HG03064 (cell line): ENCODE results near the gene SLC27A1.
"Not testable (repeated sequence)": the region's sequence is repeated elsewhere in the genome, so short reads cannot be mapped to it uniquely, and the experiment has no call there.

Source experiments
- ATAC-seq: cut with Tn5 transposase; IDR thresholded peaks from one replicate; pipeline ENCODE4 v1.9.1; 2021; ENCODE audit warnings: low read depth; ENCODE audit not compliant: unreplicated experiment

The SLC27A1 gene

DNA sequence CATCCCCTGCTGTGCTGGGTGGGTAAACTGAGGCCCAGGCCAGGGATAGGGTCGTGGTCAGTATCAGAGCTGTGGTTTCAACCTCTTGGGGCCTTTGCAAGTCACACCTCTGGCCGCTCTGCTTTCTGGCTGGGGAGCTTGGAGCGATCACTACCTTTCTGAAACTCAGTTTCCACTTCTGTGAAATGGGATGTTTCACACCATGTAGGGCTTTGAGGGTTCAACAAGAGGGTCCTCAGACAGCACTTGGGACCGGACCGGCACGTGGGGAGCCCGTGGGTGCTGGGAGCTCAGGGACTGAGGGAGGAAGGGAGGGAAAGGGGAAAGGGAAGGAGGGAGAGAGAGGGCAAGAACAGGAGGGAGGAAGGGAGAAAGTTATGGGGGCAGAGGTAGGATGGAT, 62.2 kb downstream of the SLC27A1 start:
- ATAC-seq: no peak

DNA sequence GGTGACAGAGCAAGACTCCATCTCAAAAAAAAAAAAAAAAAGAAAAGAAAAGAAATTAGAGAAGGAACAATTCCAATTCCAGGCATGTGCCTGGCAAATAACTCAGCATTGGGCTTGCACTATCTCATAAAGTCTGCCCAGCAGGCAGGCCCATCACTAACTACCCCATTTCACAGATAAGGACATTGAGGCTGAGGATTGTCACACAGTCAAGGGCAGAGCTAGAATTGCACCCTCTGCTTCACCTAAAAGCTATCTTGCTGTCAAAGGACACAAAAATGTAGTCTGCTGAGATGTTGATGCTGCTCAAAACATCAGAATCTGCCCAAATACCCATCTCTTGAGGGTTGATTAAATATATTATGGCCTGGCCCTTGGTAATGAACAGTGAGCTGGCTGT, 64.4 kb downstream of the SLC27A1 start:
- ATAC-seq: no peak

DNA sequence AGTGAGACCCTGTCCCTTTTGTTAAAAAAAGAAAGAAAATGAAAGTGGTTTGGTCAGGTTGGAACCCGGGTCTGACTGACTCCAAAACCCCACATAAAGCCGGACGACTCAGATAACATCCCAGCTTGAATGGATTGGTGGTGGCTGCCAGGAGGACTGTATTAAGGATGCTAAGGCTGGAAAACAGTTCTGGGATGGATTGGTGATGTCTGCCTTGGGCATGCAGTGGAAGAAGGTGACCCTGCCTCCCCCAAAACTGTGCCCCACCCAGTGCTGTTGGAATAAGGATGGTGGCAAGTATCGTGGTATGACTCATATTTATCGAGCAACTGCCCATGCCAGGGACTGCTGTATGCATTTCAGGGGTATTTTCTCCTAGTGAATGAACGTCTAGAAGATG, 66.6 kb downstream of the SLC27A1 start:
- ATAC-seq: no peak

DNA sequence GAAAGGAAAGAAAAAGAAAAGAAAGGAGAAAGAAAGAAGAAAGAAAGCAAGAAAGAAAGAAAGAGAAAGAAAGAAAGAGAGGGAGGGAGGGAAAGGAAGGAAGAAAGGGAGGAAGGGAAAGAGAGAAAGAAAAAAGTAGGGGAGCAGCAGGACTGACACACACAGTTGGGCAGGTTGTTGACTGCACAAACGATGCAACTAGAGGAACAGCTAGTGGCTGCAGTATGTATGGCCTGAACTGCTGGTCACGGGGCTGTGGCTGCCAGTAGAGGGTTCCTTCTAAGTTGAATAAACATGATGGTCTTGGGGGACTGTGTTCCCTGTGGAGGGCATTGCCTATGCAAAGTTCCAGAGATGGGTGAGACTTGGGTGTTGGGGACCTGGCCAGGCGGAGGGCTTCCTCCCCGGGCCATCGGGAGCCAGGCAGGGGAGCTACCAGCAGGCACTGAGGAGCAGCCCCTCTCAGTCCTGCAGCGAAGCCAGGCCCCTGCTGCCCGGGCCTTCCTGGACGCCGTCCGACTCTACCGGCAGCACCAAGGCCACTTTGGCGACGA, 68.4 kb downstream of the SLC27A1 start:
- ATAC-seq: no peak

DNA sequence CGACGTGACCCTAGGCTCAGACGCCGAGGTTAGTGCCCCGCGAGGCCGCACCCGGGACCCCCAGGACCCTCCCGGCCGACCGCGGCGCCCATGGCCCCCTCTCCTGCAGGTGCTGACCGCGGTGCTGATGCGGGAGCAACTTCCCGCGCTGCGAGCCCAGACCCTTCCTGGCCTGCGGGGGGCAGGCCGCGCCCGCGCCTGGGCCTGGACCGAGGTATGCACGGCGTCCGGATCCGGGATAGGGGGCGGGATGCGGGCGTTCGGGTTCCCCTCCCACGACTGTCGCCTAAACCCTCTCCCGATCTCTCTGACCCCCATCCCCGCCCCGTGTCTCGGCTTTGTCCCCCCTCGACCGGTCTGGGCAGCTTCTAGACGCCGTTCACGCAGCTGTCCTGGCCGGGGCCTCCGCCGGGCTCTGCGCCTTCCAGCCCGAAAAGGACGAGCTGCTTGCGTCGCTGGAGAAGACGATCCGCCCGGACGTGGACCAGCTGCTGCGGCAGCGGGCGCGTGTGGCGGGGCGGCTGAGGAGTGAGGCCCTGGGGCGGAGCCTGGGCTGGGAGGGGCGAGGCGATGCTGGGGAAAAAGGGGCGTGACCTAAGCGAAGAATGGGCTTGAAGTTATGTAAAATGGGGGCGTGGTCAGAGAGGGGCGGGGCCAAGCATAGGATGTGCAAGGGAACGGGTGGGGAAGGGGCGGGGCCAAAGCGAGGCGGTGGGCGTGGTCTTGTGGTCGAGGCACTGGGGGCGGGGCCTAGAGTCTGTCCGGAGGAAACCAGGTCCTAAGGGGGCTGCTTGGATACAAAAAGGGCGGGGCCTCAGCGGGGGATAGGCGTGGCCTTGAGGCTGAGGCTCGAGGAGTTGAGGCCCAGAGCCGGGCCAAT, 69.2 kb downstream of the SLC27A1 start:
- no peak for ATAC-seq

DNA sequence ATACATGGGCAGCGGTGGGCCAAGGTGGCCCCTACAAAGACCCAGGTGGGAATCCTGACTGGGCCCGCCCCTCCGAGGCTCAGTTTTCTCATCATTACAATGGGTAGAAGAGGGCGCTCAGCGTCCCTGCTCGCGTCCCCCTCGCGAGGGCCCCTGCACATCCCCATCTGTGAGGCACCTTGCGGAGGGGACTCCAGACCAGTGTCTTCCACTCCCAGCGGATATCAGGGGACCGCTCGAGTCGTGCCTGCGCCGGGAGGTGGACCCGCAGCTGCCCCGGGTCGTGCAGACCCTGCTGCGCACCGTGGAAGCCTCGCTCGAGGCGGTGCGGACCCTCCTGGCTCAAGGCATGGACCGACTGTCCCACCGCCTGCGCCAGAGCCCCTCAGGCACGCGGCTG, 69.8 kb downstream of the SLC27A1 start:
- no peak for ATAC-seq

DNA sequence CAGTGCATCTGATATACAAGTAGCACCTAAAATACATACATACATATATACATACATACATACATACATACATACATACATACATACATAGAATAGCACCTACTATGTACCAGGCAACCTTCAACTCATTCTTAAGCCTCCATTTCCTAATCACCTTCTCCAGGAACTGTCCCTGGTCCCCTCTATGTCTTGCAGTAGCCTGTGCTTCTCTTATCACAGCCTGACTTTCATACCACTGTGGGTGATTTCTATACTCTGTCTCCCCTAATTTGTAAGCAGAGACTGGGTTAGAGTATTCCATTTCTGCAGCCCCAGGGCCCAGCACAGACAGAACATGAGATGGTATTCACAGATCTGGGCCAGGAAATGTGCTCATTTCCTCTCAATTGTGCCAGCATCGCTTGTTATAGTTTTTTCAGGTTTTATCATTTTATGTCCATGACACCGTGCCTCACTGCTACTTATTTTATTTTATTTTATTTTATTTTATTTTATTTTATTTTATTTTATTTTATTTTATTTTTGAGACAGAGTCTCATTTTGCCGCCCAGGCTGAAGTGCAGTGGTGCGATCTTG, 70.9 kb downstream of the SLC27A1 start:
- ATAC-seq: no peak

DNA sequence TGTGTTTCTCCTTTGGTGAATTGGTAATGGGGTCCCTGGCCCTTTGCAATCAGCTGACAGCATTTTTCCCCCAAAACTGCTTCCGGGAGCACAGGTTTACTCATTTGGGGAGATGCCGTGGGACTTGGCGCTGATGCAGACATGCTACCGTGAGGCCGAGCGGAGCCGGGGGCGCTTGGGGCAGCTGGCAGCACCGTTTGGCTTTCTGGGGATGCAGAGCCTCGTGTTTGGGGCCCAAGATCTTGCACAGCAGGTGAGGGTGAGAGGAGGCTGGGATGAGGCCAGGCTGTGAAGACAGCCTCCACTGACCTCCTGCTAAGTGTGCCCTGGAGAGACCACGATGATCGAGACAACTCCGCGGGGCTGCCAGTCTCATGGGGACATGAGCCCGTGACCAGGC, 71.7 kb downstream of the SLC27A1 start:
- ATAC-seq: no peak

DNA sequence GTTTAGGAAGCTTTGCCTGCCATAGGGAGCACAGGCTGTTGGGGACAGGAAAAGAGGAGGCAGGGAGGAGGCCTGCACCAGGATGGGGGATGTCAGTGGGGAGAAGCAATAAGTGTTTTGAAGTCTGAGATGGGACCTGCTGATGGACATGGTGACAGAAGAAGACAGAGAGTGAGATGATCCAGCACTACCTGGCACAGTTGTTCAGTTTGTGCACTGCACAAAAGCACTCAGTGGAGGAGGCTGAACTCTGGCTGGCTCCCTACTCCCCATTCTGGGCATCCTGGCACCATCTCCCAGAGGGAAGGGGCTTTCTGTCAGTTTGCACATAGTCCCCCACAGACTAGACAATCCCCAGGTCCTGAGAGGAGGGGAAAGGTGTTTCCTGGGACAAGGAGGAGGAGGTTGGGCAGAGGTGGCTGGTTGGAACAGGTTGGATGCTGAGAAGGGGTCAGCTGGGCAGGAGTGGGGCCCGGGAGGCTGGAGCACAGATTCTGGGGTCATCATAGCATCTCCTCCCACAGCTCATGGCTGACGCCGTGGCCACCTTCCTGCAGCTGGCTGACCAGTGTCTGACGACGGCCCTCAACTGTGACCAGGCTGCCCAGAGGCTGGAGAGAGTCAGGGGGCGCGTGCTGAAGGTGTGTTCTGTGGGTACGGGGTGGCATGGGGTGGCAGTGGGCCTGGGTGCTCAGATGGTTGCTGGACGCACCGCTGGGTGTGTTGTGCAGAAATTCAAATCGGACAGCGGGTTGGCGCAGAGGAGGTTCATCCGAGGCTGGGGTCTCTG, 72.7 kb downstream of the SLC27A1 start:
- no peak for ATAC-seq

DNA sequence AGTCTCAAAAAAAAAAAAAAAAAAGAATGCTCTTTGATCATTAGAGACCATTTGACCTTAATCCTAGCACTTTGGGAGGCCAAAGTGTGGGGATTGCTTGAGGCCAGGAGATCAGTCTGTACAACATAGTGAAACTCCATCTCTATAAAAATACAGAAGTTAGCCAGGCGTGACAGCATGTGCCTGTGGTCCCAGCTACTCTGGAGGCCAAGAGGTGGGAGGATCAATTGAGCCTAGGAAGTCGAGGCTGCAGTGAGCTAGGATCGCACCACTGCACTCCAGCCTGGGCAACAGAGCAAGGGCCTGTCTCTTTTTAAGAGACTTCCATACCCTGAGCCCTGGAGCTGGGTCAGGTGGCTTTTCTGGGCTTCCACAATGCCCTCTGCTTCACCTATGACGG, 73.7 kb downstream of the SLC27A1 start:
- no peak for ATAC-seq

DNA sequence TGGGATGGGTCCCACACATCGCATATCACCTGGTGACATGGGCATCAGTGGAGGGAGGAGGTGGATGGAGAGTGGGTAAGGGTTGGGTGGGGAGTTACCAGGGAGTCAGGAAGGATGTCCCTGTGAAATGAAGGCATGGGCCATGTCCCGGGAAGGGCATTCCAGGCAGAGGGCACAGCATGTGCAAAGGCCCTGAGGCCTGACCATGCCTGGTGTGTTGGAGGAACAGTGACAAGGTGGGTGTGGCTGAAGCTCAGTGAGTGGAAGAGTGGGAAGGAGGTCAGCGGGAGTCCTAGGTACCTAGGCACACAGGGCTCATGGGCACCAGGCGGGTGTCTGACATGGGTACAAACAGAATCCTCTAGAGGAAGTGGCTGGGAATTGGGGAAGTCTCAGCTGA, 74.1 kb downstream of the SLC27A1 start:
- no peak for ATAC-seq

DNA sequence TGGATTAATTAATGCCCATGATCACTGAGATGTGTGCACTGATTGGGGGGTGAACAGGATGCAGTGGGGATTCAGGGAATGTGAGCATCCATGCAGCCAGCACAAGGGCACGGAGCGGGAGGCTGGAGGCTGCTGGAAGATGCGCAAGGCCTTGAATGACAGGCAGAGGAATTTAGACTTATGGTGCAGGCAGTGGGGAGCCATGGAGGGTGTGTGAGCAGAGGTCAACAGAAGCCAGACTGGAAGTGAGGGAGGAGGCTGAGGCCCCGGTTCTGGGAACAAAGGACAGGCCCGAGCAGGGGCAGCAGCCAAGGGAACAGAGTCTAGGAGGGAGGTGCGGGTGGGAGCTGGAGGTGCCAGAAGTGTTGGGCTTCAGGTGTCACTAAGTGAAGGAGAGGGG, 77.8 kb downstream of the SLC27A1 start:
- ATAC-seq: no peak

DNA sequence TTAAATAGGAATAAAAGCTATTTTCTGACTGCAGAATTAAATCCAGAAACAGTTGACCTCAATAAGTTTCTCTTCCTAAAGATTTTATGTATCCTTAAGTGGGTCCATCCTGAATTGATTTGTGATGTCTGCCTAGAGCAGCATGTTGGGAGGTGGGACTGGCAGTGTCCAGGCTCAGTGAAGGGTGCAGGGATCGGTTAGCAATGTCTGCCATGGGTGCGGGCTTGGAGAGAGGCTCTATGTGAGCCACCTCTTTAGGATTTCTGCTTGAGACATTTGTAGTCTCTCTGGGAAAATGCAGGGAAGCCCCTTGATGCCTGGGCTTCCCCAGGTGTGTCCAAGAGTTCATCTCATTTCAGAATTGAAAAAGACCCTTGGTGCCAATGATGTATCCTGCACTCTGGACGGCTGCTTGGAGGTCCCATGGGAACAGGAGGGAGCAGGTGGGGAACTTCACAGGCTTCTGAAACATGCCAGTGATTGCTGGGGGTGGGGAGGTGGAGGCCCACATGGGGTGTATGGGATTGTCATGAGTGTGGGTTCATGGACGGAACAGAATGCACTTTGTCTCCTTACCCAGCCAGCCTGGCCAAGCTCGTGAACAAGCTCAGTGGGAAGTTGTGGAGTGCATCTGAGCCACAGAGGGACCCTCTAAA, 78.9 kb downstream of the SLC27A1 start:
- no peak for ATAC-seq

DNA sequence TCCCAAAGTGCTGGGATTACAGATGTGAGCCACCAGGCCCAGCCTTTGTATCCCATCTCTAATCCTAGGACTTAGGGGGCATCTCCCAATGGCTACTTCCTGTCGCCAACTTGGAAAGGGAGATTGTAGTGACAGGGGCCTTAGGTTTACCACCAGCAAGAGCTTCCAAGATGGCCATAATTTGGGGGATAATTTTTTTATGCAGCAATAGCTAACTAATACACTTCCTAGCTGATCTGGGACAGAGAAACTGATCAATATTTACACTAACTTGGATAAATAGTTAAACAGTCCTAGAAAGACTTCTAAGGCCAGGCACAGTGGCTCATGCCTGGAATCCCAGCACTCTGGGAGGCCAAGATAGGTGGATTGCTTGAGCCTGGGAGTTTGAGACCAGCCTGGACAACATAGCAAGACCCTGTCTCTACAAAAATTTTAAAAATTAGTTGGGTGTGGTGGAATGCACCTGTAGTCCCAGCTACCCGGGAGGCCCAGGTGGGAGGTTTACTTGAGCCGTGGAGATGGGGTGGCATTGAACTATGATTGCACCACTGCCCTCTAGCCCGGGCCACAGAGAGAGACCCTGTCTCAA, 79.8 kb downstream of the SLC27A1 start:
- ATAC-seq: no peak

DNA sequence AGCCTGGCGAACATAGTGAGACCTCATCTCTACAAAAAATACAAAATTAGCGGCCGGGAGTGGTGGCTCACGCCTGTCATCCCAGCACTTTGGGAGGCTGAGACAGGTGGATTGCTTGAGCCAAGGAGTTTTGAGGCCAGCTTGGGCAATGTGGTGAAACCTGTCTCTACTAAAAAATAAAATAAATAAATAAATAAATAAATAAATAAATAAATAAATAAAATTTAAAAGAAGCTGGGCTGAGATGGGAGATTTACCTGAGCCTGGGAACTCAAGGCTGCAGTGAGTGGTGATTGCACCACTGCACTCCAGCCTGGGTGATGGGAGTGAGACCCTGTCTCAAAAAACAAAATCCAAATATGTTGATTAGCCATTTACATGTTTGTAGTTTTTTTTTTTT, 82.4 kb downstream of the SLC27A1 start:
- ATAC-seq: not testable (repeated sequence)

DNA sequence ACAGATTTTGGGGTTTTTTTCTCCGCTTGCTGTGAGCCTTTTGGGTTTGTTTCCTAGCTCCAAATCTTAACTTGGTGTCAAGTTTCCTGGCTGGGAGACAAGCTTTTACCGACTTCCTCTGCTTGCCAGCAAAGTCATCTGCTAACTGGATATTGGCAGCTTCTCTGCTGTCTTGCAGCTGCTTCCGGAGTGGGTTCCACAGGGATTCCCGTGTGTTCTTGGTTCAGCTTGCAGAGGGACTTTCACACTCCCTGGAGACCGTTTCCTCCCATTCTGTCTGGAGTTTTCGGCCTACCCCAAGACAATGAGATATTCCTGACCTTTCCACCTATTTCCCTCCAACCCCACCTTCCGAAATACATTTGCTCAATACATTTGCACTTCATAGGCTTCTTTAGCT, 82.9 kb downstream of the SLC27A1 start:
- ATAC-seq: no peak

DNA sequence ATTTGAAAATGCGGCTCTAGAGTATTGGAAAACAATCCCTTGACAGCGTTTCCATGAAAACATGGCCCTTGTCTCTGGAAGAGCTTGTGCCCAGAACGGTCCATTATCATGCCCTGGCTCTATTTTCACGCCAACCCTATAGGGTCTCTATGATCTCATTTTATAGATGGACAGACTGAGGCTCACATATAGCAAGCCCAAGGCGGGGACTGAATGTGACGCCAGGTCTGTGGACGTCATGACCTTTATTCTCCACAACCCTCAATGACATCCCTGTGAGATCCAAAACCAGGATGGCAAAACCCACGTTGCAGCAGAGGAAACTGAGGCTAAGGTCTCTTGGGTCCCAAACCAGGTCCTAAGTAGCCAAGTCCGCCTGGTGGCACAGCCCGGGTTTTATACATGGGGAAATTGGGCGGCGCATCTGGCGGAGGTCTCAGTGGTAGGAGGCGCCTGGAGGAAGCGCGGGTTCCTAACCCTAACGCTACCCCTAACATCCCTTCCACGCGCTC, 84.7 kb downstream of the SLC27A1 start:
- no peak for ATAC-seq

DNA sequence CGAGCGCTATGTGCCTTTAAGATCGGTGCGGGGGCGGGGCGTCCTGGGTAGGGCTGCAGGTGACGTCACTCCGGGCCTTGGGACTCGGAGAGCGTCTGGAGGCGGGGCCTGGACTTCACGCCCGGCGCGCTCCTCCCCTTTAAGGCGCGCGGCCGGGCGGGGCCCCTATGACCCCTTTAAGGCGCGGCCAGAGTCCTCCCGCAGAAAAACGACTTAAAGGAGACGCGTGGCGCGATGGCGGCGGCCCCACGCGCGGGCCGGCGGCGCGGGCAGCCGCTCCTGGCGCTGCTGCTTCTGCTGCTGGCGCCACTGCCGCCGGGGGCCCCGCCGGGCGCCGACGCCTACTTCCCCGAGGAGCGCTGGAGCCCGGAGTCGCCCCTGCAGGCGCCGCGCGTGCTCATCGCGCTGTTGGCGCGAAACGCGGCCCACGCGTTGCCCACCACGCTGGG, 85.2 kb downstream of the SLC27A1 start, which contains the start of gene COLGALT1:
COLGALT1 (plus strand) TSS at position 170 of the 449 bp plus-strand sequence; CDS start at position 235, 65 bp downstream.
- ATAC-seq: peak; percentile 82
